NCI-H510A treated with DMSO at 0.1 percent for 48 hours (cell line): ENCODE data around the gene MORN1.

ENCODE experiments used
- DNase-seq: peaks from one replicate; lab custom pipeline; 2025; lab: John Stamatoyannopoulos, UW

MORN1 gene

DNA sequence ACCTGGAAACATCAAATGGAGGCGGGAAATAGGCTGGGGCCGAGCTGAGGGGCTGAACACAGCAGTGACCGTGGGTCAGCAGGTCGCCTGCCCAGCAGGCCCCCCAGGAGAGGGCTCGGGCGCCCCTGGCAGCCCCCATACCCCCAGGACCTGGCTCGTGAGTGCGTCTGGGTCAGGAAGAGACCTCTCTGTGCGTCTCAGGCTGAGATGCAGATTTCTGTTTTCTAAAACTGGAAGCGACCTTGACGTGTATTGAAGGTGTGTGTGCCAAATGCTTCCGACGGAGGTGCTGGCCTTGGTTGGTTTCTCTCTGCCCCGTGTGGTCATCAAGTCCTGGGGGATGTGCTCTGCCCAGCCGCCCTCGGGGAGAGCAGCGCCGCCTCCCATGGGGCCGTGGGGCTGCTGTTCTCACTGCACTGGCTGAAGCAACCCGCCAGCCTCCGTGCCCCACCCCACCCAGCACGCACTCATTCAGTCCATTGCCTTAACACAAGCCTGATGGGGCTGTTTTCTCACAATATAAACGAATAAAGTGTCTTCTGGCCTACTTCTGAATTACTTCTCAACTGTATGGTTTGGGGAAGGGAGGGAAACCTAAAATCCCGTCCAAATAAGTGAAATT, 13.6 kb upstream of the MORN1 start:
- no peak for DNase-seq

DNA sequence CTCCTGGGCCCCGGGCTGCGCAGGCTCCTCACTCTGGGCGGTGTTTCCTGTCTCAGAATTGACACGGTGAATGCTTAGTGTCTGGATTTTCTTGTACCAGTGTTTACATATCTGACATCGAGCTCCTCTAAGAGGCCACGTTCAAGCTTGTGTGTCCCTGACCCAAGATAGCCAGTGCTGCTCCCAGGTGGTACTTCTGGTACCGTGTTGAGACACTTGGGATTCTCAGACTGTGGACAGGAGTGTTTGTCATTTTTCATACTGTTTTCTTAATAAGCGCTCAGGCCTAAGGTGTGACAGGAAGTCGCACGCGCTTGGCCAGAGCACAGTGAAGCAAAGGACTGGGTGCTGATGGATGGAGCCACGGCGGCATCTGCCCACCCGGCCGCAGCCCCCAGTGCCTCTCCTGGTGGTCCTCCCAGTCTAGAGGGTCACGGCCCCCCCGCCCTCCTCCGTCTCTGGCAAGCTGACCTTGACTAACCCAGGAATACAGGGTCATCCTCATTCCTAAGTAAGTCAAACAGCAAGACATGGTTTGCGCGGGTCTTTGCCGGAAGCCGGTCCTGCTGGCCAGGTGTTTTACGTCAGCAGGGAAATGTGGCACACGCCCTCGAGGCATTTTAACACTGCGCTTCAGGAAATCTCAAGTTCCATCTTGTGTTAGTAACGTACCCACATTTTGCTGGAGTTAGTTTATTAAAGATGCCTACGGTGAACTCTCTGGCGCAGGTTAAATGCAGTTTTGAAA, 13.0 kb upstream of the MORN1 start:
- no peak for DNase-seq

DNA sequence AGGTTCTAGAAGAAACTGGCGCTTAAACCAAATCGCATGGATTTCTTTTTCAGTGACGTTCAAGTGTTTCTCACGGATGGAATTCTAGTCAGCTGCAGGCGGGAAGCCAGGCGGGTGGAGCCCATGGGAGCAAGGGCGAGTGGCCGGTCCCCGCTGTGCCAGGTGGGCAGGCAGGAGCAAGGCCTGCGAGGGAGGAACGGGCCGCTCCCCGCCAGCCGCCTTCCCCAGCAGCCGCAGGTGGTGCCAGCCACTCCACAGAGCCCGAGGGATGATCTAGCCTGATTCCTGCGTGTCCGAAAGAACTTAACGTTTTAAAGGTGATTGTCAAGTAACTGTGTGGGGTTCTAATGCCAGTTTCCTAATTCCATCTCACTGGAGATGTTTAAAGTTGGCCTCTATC, 11.9 kb upstream of the MORN1 start:
- no peak for DNase-seq

GRCh38 chr1:2402420-2402819, 11.1 kb upstream of the MORN1 start:
- DNase-seq: no peak

DNA sequence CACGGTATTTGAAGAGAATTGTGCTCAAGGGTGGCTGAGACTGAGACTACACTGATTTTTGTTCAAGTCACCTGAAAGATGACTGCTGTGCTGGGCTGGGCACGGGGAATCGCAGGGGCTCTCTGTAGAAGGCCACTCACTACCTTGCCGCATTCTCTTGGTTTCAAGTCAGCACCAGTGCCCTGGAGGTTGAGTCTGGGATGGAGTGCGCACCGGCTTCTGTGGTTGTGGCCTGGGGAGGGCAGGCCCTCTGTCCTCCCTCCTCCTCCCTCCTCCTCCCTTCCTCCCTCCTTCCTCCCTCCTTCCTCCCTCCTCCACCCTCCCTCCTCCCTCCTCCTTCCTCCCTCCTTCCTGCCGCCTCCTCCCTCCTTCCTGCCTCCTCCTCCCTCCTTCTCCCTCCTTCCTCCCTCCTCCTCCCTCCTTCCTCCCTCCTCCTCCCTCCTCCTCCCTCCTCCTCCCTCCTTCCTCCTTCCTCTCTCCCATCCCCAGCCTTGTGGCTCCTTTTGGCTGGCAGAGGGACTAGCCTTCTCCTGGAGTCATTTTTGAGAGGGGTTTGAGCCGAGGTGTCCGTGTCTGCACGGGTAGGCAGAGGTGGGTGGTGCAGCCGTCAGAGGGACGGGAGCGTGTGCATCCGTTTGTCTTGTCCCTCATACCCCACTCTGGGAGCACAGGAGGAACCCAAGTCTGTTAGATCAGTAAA, 9.7 kb upstream of the MORN1 start:
- DNase-seq: no peak

GRCh38 chr1:2400576-2400909, 9.2 kb upstream of the MORN1 start:
- no peak for DNase-seq

DNA sequence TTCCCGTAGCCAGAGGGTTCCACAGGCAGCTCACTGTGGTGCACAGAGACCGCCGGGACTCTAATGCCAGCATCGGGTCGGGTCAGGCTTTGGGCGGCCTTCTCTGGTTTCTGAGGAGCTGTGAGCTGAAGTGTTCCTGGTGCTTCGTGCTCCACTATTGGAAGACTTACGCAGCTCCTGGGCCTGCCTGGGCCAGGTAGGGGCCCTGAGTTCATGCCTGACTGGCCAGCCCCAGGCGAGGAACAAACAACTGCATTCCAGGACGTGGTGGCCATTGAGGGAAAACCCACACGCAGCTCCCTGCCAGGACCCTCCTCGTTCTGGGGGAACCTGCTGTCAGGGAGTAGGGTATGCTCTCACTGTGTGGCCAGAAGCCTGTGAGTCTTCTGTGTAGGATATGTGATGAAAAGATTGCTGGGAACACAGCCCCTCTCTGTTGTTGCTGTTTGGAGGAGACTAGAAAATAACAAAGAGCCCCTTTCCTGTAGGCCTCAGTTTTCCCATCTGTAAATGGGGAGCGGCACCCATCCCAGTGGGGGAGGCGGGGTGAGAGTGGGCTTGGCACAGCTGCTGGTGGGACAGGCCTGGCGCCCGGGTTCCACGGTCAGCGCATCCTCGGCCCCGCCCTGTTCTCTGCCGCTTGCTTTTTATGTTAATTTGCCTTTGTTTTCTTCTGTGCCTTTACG, 8.7 kb upstream of the MORN1 start:
- DNase-seq: no peak

DNA sequence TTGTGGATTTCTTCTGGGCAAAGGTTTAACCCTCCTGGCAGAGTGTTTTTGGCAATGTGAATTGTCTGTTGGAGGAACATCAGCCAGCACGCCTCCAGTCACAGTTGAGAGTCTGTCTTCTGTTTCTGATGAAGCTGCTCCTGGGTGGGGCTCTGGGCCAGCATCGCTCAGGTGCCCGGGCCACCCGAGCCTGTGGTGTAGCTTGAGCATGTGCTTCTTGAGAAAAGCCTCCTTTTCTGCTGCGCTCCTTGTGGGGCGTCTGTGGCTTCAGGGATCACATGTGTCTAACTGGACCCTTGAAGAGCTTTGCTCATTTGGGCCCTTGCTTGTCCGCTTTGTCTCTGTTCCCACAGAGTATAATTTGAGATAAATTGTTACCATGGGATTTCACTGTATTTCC, 7.5 kb upstream of the MORN1 start:
- no peak for DNase-seq

GRCh38 chr1:2397007-2397679, 5.8 kb upstream of the MORN1 start:
- DNase-seq: no peak

- no peak for DNase-seq
These were observed 5.1 kb upstream of the MORN1 start for GRCh38 chr1:2396476-2396875.

DNA sequence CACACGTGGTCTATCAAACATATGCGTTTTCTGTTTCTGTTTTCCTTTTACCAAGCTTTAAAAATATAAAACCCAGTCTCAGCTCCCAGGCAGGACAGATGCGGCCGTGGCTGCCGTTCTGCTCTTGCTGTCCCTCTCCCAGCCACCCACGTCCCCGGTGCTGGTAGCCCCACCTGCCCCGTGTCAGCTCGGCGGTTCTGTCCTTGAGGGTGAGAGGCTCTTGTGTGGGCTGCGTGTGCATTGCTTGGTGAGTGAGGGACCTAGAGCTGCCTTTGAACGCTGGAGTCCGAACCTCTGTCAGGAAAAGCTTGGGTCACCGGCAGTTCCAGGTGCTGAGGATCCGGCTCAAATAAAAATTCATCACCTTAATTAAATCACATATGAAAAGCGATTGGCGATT, 4.7 kb upstream of the MORN1 start:
- no peak for DNase-seq

DNA sequence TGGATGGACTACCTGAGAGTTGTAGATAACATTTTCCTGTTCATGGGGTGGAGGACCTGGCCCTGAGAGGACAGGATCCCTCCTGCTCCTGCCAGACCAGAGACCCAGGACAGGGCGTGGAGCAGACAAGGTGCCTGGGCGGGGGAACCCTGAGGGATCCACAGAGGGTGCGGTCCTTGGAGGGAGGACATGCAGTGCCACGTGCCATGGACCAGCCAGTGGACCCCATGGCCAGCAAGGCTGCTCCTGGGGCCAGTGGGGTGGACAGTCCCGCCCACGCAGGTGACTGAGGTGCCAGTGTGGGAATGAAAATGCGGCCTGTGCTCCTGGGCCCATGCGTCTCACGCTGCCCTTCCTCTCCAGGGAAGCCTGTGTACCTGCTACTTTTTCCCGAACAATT, 3.9 kb upstream of the MORN1 start:
- no peak for DNase-seq

- no peak for DNase-seq
These were observed 3.4 kb upstream of the MORN1 start for GRCh38 chr1:2394761-2395160.

- DNase-seq: no peak
These were observed 2.9 kb upstream of the MORN1 start for GRCh38 chr1:2394220-2394619.

DNA sequence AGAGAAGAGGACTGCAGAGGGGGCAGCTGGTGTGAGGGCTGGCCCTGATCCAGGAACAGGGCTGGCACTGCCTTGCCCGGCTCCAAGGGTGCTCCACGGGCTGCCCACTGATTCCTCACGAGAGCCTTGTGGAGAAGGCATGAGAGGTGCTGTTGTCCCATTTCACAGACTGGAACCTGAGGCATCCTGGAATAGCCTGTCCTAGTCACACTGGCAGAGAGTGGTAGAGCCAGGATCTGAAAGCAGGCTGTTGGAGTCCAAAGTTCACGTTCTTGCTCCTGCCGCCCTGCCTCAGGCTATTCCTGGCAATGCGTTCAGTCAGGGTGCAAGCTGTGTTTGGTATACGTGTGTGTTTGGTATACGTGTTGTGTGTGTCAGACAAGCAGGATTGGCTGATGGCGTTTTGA, 2.1 kb upstream of the MORN1 start:
- no peak for DNase-seq

GRCh38 chr1:2392686-2393085, 1.3 kb upstream of the MORN1 start:
- no peak for DNase-seq

DNA sequence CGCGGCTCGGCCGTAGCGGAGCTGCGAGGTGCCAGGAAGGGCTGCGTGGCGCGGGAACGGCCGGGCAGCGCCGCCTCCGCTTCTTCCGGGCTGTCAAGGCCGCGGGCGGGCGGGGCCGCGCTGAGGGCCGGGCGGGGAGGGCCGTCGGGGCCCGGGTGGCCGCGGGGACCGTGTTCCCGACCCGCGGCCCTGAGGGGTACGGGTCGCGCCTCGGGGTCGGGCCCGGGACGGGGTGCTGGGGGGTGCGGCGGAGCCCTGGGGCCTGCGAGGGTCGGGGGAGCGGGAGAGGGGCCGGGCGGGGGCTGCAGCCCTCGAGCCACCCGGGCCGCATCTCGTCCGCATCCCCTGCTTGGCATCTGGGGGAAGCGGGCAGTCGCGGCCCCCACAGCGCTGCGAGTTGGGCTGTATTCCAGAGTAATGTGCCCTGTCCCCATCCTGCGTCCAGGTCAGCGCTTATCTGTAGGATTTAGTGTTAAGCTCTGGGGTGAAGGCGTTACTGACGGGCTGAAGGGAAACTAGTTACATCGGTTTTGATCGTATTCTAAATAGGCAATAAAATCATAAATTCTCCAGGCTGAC, 666 bp upstream of the MORN1 start:
- no peak for DNase-seq

DNA sequence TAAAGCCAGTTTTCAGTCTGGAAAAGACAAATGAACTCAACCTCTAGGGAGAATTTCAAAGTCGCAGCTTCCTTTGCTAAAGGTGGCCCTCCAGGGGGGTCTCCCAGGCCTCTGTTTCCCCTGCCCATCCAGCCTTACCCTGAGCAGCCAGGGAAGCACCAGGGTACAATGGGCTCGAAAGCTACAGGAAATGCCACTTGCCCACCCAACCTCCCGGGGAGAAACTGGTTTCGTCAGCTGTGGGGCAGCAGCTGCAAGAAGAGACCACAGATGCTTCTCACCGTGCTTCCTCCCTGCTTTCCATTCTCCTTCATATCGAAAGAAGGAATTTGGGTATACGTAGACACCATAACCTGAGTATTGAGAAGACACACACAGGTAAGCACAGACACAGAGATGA, 1.7 kb downstream of the MORN1 start:
- no peak for DNase-seq

- DNase-seq: no peak
These were observed 3.1 kb downstream of the MORN1 start for GRCh38 chr1:2388004-2388913.

DNA sequence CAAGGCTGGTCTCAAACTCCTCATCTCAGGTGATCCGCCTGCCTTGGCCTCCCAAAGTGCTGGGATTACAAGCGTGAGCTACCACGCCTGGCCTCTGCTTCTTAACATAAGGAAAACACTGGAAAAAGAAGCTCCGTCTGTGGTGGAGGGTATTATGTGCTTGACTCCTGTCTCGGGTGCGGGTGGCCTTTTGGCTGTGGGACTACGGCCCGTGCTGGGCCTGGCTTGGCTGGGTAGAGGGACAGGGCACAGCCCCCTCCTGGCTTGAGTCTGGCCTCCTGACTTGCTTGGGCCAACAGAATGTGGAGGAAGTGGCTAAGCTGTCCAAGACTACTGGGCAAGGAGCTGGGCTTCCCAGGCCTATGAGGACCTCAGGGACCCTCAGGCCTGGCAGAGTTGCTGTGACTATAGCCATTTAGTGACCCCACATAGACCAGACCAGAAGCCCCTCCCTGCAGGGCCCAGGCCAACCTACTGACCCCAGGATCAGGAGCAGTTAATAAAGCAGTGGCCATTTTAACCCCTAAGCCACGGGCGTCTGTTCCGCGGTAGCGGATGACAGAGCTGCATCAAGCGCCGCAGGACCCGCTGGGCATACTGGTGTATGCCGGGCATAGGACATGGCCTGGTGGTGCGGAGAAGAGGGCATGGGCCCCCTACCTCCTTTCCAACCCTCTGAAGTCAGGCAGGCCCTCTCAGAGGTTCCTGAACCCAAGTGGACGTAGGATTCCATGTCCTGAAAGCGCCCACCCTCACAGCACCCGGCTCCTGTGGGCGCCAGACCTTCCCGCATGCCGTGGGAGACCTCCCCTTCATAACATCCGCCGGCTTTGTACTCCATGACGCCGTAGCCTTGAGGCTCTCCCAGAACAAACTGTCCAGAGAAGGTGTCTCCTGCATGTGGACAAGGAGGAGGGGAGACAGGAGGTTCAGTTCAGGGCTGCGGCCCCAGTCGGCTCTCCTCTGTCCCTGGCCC, 4.4 kb downstream of the MORN1 start:
- no peak for DNase-seq
